WTC11 (cell line): Measurements from ENCODE around the gene MPIG6B. TPM values are rescaled to one million over a fixed set of nuclear protein-coding genes. Genes with fewer than 3 reads are reported as not detected.

Experiments
- AR ChIP-seq: fragments of 250-450 bp; sonication (Bioruptor Pico); IDR thresholded peaks from 2 replicates; pipeline ENCODE4 v1.9.0; 2021; ENCODE audit warnings: mild to moderate bottlenecking
- ATF1 ChIP-seq: sonication (generic); formaldehyde crosslinking; IDR thresholded peaks from 2 replicates; pipeline ENCODE4 v1.8.1; 2023; ENCODE audit warnings: mild to moderate bottlenecking, moderate library complexity, missing genetic modification reagents
- CBFB ChIP-seq: sonication (generic); formaldehyde crosslinking; IDR thresholded peaks from 2 replicates; pipeline ENCODE4 v1.8.1; 2022; ENCODE audit warnings: mild to moderate bottlenecking, low read depth, missing genetic modification reagents
- CDX4 ChIP-seq: fragments of 250-450 bp; sonication (Bioruptor Pico); IDR thresholded peaks from 2 replicates; pipeline ENCODE4 v1.9.0; 2021; ENCODE audit warnings: moderate library complexity, mild to moderate bottlenecking, inconsistent platforms, borderline replicate concordance
- E2F4 ChIP-seq: sonication (generic); formaldehyde crosslinking; IDR thresholded peaks from 2 replicates; pipeline ENCODE4 v1.8.1; 2022; ENCODE audit warnings: low read depth, mild to moderate bottlenecking, moderate library complexity, missing genetic modification reagents, borderline replicate concordance
- ELF4 ChIP-seq: sonication (generic); formaldehyde crosslinking; IDR thresholded peaks from 2 replicates; pipeline ENCODE4 v1.8.1; 2022; ENCODE audit warnings: low read depth, mild to moderate bottlenecking, moderate library complexity, missing genetic modification reagents
- ERG ChIP-seq: fragments of 250-450 bp; sonication (Bioruptor Pico); IDR thresholded peaks from 2 replicates; pipeline ENCODE4 v1.8.0; 2021; ENCODE audit warnings: mild to moderate bottlenecking
- FOXJ3 ChIP-seq: sonication (generic); formaldehyde crosslinking; IDR thresholded peaks from 2 replicates; pipeline ENCODE4 v1.9.0; 2021; ENCODE audit warnings: missing genetic modification reagents, mild to moderate bottlenecking, borderline replicate concordance
- GABPB1 ChIP-seq: sonication (generic); formaldehyde crosslinking; IDR thresholded peaks from 2 replicates; pipeline ENCODE4 v1.8.1; 2023; ENCODE audit warnings: mild to moderate bottlenecking, missing genetic modification reagents
- HMGXB4 ChIP-seq: sonication (generic); formaldehyde crosslinking; IDR thresholded peaks from 2 replicates; pipeline ENCODE4 v1.8.1; 2023; ENCODE audit warnings: mild to moderate bottlenecking, moderate library complexity, missing genetic modification reagents
- IRF2 ChIP-seq: sonication (generic); formaldehyde crosslinking; IDR thresholded peaks from 2 replicates; pipeline ENCODE4 v1.8.0; 2022; ENCODE audit warnings: low read depth, missing genetic modification reagents, borderline replicate concordance
- JAZF1 ChIP-seq: fragments of 250-450 bp; sonication (Bioruptor Pico); IDR thresholded peaks from 2 replicates; pipeline ENCODE4 v1.9.0; 2021; ENCODE audit warnings: moderate library complexity, mild to moderate bottlenecking, inconsistent platforms
- JUN ChIP-seq: sonication (generic); formaldehyde crosslinking; IDR thresholded peaks from 2 replicates; pipeline ENCODE4 v1.8.0; 2023; ENCODE audit warnings: mild to moderate bottlenecking, missing genetic modification reagents
- MLX ChIP-seq: sonication (generic); formaldehyde crosslinking; IDR thresholded peaks from 2 replicates; pipeline ENCODE4 v1.8.1; 2023; ENCODE audit warnings: mild to moderate bottlenecking, missing genetic modification reagents, moderate library complexity
- OVOL2 ChIP-seq: fragments of 250-450 bp; sonication (Bioruptor Pico); IDR thresholded peaks from 2 replicates; pipeline ENCODE4 v1.9.0; 2021; ENCODE audit warnings: mild to moderate bottlenecking, borderline replicate concordance
- PRDM15 ChIP-seq: sonication (generic); formaldehyde crosslinking; IDR thresholded peaks from 2 replicates; pipeline ENCODE4 v1.8.0; 2022; ENCODE audit warnings: missing genetic modification reagents
- SMAD4 ChIP-seq: sonication (generic); formaldehyde crosslinking; IDR thresholded peaks from 2 replicates; pipeline ENCODE4 v1.8.0; 2022; ENCODE audit warnings: mild to moderate bottlenecking, missing genetic modification reagents
- ZNF121 ChIP-seq: sonication (generic); formaldehyde crosslinking; IDR thresholded peaks from 2 replicates; pipeline ENCODE4 v1.8.0; 2023; ENCODE audit warnings: missing genetic modification reagents
- ZNF263 ChIP-seq: sonication (generic); formaldehyde crosslinking; IDR thresholded peaks from 2 replicates; pipeline ENCODE4 v1.8.1; 2022; ENCODE audit warnings: low read depth, mild to moderate bottlenecking, moderate library complexity, missing genetic modification reagents
- ZNF396 ChIP-seq: fragments of 250-450 bp; sonication (Bioruptor Pico); IDR thresholded peaks from 2 replicates; pipeline ENCODE4 v1.8.0; 2021; ENCODE audit warnings: mild to moderate bottlenecking, moderate library complexity, borderline replicate concordance
- ZNF425 ChIP-seq: fragments of 250-450 bp; sonication (Bioruptor Pico); conservative IDR thresholded peaks from 2 replicates; pipeline ENCODE4 v1.9.0; 2021; ENCODE audit warnings: mild to moderate bottlenecking
- ZNF671 ChIP-seq: fragments of 250-450 bp; sonication (Bioruptor Pico); IDR thresholded peaks from 2 replicates; pipeline ENCODE4 v1.8.0; 2021; ENCODE audit warnings: mild to moderate bottlenecking
- ZSCAN18 ChIP-seq: fragments of 250-450 bp; sonication (Bioruptor Pico); IDR thresholded peaks from 2 replicates; pipeline ENCODE4 v2.1.2; 2022; ENCODE audit warnings: mild to moderate bottlenecking, moderate library complexity
- total RNA-seq: library from RNA; stranded (reverse); gene quantifications from 3 replicates; pipeline ENCODE4 v1.2.3, GENCODE V29; 2021

MPIG6B gene
- total RNA-seq, 1 experiment from 2014 or later: 0.09 TPM

GRCh38 chr6:31729979-31730630 is 6.9 kb downstream of the MPIG6B start (continued):
- TF ChIP-seq ATF1 (CRISPR knock-in tag): 0 out of 2 replicates have a peak, but pooled peaks have one; percentile 35
- TF ChIP-seq ZNF121 (CRISPR knock-in tag): no peak
- TF ChIP-seq MLX (CRISPR knock-in tag): no peak
- TF ChIP-seq CBFB (CRISPR knock-in tag): no peak
- TF ChIP-seq FOXJ3 (CRISPR knock-in tag): no peak
- TF ChIP-seq PRDM15 (CRISPR knock-in tag): no peak
- no peak for TF ChIP-seq JUN (CRISPR knock-in tag)
- no peak for TF ChIP-seq IRF2 (CRISPR knock-in tag)
- TF ChIP-seq ERG (CRISPR knock-in tag): no peak
- no peak for TF ChIP-seq ZNF671 (CRISPR knock-in tag)
- TF ChIP-seq E2F4 (CRISPR knock-in tag): no peak
- TF ChIP-seq ZSCAN18 (CRISPR knock-in tag): no peak
- TF ChIP-seq ZNF425 (CRISPR knock-in tag): no peak; the same call in 1 of the 2 replicates
- peak; percentile 86 for TF ChIP-seq HMGXB4
- no peak; the same call in 1 of the 2 replicates for TF ChIP-seq CDX4 (CRISPR knock-in tag)
- TF ChIP-seq GABPB1 (CRISPR knock-in tag): no peak
- no peak for TF ChIP-seq ZNF396
- TF ChIP-seq ZNF263 (CRISPR knock-in tag): no peak
- TF ChIP-seq AR (CRISPR knock-in tag): no peak
- no peak; the same call in 1 of the 2 replicates for TF ChIP-seq OVOL2 (CRISPR knock-in tag)
- no peak for TF ChIP-seq ELF4 (CRISPR knock-in tag)
- TF ChIP-seq SMAD4: no peak
- TF ChIP-seq JAZF1 (CRISPR knock-in tag): no peak
- TF ChIP-seq, all 79 proteins: peak for 14
